GM15510 (cell line): ENCODE data around the gene SLC45A1.

Experiments used
- POLR2A ChIP-seq: IDR thresholded peaks from 3 replicates; pipeline ENCODE4 v1.6.1; 2011; ENCODE audit warnings: borderline replicate concordance; ENCODE audit not compliant: insufficient read length; ENCODE audit errors: extremely low read depth

Gene SLC45A1

DNA sequence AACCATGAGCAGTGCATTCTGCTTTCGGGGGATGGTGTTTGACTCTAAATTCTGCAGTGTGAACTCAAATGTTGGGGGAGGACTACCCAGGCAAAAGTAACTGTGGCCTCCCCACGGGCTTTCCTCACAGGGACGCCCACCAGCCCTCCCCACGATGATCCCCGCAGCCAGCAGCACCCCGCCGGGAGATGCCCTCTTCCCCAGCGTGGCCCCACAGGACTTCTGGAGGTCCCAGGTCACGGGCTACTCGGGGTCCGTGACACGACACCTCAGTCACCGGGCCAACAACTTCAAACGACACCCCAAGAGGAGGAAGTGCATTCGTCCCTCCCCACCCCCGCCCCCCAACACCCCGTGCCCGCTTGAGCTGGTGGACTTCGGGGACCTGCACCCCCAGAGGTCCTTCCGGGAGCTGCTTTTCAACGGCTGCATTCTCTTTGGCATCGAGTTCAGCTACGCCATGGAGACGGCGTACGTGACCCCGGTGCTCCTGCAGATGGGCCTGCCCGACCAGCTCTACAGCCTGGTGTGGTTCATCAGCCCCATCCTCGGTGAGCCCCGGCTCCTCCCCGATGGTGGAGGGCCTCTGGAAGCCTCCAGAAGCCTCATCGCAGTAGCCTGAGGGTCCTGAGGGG is 6.4 kb downstream of the SLC45A1 start:
- no peak for TF ChIP-seq POLR2A

DNA sequence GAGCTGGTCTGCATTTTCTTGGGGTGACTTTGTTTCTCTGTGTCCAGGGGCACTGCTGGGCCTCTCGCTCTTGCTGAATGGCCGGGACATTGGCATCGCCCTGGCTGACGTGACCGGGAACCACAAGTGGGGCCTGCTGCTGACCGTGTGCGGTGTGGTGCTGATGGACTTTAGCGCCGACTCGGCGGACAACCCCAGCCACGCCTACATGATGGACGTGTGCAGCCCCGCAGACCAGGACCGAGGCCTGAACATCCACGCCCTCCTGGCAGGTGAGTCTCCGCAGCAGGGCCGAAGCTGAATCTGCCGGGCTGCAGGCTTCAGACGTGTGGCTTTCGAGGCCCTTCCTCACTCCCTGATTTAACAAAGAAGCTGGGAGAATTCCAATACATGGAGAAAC is 7.9 kb downstream of the SLC45A1 start:
- TF ChIP-seq POLR2A, result no peak

DNA sequence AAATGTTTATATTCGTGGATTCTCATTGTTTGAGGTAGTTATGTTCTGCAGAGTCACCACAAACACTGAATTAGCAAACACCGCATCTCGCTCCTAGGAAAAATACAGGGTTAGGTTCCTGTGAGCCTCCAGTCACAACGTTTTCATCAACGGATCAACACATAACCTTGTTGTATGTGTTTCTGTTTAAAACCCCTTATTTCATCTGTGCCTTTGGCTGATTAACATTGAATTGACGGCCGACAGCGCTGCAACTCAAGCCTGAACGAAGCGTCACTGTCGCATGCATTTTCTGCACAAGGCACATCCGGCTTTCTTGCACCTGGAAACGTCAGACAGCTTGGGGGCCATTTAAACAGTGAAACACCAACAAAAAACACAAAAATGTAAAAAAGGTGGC is 8.4 kb downstream of the SLC45A1 start:
- TF ChIP-seq POLR2A, result no peak

DNA sequence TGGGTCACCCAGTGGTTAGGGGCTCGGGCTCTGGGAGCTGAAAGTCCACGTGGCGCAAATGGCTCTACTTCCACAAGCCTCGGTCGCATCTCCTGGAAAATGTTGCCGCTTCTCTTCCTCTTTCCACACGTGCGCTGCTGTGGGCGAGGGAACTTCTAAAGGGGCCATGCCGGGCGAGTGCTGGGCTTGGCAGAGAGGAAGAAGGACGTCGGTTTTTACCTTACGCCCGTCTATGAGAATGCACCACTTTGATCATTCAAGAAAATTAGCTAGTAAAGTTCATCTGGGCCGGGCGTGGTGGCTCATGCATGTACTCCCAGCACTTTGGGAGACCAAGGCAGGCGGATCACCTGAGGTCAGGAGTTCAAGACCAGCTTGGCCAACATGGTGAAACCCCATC is 10.4 kb downstream of the SLC45A1 start:
- no peak for TF ChIP-seq POLR2A

DNA sequence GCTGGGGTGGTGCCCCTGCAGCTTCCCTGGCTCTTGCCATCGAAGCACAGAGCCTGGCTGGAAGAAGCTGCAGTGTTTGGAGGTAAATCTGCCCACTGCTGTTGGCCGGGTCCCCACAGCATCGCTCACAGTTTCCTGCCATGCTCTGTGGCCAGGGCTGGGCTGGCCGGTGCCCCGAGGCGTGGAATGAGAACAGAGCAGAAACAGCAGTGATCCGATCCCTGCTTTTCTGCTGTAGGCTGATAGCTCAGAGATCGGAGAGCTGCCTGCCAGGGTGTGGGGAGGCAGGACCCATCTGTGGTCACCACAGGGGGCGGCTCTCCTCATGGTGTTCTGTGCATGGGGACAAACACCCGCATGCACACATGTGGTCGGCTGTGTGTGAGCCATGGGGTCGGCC is 11.5 kb downstream of the SLC45A1 start:
- TF ChIP-seq POLR2A, result no peak

DNA sequence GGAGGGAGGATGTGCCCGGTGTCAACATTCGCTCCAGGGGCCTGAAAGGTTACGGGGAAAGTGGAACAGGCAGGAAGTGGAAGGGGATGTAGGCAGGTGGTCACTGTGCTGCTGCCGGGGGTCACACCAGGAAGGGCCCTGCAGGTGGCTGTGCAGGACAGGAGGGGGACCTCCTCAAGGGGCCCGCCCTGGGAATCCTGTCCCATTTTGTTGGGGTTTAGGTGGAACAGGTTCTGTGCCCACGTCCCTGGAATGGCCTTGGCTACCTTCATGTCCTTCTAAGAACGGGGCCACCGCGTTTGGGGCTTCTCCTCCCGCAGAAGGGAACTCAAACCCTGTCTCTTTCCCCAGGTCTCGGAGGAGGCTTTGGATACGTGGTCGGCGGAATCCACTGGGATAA is 11.9 kb downstream of the SLC45A1 start:
- no peak for TF ChIP-seq POLR2A

DNA sequence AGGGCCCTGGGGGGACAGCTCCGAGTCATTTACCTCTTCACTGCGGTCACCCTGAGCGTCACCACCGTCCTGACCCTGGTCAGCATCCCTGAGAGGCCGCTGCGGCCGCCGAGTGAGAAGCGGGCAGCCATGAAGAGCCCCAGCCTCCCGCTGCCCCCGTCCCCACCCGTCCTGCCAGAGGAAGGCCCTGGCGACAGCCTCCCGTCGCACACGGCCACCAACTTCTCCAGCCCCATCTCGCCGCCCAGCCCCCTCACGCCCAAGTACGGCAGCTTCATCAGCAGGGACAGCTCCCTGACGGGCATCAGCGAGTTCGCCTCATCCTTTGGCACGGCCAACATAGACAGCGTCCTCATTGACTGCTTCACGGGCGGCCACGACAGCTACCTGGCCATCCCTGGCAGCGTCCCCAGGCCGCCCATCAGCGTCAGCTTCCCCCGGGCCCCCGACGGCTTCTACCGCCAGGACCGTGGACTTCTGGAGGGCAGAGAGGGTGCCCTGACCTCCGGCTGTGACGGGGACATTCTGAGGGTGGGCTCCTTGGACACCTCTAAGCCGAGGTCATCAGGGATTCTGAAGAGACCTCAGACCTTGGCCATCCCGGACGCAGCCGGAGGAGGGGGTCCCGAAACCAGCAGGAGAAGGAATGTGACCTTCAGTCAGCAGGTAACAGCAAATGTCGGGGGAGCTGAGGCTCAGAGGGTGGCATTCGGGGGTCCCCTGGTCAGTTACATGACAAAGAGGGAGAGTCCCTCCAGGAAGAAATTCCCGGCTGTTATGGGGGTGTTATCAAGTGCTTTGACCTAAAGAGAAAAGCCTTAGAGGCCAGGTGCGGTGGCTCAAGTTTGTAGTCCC is 12.6 kb downstream of the SLC45A1 start:
- no peak for TF ChIP-seq POLR2A

DNA sequence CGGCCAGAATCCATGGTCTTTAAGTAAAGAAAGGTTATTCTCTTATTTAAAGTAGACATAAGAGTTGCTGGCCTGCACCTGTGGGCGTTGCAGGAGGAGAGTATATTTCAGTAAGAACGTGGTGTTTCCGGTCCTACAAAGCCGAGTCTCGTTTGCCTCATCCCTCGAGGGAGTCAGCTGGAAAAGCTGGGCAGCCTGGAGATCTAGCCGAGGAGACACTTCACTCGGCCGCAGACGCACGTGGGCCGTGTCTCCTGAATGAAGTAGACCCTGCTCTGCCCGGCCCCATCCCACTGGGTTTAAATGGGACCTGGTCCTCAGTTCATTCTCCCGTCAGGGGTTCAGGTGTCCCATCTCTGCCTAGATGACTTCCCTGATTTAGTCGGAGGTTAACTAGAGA is 14.9 kb downstream of the SLC45A1 start:
- TF ChIP-seq POLR2A, result no peak

DNA sequence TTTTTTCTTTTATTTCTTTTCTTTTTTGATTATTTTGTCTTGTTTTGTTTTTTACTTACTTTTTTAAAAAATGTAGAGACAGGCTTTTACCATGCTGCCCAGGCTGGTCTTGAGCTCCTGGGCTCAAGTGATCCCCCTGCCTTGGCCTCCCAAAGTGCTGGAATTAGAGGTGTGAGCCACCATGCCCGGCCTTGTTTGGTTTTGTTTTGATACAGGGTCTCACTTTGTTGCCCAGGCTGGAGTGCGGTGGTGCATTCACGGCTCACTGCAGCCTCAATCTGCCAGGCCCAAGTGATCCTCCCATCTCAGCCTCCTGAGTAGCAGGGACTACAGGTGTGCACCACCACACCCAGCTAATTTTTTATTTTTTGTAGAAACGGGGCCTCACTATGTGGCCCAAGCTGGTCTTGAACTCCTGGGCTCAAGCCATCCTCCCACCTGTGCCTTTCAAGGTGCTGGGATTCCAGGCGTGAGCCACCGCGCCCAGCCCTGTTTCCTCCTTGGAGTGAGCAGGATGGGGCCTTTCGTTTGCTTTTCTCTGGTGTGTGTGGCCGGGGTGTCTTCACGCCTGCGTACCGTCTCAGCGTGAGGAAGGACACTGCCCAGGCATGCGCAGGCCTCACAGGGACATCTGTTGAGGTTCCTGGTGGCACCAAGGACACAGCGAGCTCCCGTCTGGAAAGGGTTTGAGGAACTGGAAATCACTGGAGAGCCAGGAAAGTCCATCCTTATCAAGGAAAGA is 15.5 kb downstream of the SLC45A1 start:
- TF ChIP-seq POLR2A, result no peak

DNA sequence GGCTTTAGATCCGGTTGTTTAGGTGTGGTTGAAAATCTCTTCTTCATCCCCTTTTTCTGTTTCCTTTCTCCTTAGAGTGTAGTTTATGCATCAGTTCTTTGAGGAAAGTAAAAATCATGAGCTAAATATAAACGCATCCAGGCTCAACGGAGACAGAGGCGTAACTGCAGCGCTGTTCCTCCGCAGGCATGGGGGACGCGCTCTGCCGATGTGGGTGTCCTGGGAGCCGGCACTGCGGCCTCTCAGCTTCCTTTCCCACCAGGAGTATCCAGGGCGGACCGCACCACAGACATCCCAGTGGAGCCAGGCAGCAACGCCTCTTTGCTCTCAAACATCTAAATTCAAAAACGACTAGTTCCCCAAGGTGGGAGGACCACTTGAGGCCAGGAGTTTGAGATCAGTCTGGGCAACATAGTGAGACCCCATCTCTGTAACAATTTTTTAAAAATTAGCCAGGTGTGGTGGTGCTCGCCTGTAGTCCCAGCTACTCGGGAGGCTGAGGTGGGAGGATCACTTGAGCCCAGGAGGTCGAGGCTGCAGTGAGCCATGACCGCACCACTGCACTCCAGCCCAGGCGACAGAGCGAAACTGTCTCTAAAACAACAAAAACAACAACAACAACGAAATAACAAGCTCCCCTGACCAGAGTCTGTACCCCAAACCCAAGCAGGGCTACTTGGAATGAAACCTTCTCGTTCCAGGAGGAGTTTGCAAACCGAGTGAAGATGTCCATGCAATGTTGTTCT is 16.4 kb downstream of the SLC45A1 start:
- no peak for TF ChIP-seq POLR2A

DNA sequence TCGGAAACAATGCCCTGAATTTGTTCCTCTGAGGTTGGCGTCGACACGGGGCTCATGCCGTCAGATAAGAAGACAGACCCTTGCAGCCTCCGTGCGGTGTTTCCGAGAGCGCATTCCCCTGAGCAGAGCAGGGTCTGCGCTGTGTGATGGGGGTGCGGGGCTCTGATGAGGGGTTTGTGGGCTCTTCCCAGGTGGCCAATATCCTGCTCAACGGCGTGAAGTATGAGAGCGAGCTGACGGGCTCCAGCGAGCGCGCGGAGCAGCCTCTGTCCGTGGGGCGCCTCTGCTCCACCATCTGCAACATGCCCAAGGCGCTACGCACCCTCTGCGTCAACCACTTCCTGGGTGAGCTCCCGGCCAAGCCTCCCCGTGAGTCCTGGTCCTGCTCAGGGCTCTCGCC is 17.3 kb downstream of the SLC45A1 start:
- no peak for TF ChIP-seq POLR2A

DNA sequence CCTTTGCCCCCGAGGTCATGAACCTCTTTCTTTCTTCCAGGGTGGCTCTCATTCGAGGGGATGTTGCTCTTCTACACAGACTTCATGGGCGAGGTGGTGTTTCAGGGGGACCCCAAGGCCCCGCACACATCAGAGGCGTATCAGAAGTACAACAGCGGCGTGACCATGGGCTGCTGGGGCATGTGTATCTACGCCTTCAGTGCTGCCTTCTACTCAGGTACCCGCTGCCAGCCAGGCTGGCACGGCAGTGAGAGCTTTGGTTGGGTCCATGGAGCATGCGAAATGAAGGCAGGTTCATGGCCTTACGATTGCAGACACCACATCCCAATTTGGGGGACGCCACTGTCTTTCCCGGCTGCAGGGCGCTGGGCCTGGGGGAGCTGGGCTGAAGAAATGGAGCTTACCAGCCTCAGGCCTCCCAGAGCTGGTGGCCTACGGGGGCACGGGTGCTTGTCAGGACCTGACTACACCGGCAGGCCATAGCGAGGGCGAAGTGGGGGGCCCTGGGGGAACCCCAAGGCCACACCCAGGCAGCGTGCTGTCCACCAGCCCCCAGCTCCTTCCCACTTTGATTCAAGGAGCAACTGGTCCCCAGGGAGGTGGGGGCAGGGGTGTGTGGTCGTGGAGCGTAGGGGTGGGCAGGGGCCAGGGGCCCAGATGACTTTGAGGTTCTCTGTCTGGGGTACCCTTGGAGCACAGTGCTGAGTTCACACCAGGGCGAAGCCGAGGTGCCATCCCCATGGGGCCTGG is 20.0 kb downstream of the SLC45A1 start:
- TF ChIP-seq POLR2A, result no peak

DNA sequence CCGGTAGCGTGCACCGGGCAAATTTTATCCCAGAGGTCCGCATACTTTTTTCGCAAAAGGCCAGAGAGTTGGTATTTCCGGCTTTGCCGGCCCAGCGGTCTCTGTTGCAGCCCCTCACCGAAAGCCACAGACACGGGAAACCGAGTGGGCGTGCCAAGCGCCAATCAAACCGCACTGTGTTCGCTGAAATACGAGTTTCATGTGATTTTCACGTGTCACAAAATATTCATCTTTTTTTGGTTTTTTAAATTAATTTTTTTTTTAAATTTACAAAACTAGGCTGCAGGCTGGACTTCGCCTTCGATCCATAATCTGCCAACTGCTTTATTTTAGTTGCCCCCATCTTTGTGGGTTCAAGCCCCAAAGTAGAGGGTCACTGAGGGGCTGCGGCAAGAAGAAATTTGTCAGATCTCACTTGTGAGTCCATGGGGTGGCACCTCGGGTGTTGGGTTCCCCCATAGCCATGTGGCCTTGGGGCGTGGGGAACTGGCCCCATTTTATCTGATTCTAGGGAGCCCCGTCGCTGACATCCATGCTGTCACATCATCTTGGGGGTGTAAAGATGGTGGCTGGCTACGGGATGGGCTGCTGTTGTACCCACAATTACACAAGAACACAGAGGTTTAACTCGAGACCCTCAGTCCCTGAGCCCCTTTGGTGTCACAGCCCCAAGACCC is 20.8 kb downstream of the SLC45A1 start:
- TF ChIP-seq POLR2A, result no peak

DNA sequence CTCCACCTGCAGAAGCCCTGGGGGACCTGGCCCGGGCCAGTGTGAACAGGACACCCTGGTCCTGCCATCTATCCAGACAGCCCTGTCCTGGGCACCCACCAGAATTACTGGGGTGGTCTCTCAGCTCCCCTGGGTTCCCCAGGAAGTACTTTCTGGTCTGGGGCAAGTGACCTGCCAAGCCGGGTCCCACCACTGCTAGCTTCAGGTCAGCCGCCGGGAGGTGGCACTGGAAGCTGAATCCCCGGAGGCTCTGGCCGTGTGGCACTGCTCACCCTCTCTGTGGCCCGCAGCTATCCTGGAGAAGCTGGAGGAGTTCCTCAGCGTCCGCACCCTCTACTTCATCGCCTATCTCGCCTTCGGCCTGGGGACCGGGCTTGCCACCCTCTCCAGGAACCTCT is 21.3 kb downstream of the SLC45A1 start:
- no peak for TF ChIP-seq POLR2A
